COLO668 (cell line): Measurements from ENCODE around the gene ART3.

Experiments used
- DNase-seq: peaks from one replicate; lab custom pipeline; 2025; ENCODE audit not compliant: unreplicated experiment; lab: John Stamatoyannopoulos, UW

Gene ART3

DNA sequence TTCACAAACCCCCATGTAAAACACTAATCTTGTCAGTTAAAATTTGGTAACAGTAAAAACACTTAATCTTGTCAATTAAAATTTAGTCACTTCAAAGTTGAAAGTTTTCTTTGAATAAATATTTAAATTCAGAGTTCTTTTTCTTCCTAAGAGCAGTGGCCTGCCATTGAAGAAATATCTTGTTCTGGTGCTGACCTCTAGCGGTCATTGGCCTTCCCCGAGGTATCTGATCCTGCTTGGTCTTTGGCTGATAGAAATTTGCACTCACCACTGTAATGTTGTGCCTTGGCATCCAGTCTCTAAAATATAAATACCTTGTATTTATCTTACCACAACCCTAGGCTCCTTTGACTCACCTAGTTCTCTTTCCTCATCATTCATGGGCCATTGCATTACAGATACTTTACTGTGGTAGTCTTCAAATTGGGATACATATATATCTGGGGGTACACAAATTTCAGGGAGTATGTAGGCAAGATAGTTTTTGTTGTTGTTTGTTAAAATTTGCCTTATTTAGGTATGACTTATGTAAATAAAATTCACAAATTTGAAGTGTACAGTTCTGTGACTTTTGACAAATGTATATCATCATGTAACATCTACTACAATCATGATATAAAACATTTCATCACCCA is 6.7 kb upstream of the ART3 start:
- peak; percentile 62 for DNase-seq

DNA sequence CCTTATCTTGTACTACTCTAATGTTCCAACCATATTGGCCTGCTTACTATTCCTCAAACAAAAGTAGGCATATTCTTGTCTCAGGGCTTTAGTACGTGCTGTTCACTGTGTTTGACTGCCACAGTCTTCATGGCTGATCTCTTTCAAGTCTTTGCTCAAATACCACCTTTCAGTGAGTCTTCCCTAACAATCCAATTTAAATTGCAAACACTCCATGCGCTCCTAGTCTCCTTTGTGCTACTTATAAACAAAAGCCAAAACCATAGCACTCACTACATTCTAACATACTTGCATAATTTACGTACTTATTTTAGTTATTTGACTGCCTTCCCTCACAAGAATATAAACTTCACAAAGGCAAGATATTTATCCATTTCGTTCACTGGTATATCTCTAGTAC is 1.7 kb upstream of the ART3 start:
- DNase-seq, result no peak

DNA sequence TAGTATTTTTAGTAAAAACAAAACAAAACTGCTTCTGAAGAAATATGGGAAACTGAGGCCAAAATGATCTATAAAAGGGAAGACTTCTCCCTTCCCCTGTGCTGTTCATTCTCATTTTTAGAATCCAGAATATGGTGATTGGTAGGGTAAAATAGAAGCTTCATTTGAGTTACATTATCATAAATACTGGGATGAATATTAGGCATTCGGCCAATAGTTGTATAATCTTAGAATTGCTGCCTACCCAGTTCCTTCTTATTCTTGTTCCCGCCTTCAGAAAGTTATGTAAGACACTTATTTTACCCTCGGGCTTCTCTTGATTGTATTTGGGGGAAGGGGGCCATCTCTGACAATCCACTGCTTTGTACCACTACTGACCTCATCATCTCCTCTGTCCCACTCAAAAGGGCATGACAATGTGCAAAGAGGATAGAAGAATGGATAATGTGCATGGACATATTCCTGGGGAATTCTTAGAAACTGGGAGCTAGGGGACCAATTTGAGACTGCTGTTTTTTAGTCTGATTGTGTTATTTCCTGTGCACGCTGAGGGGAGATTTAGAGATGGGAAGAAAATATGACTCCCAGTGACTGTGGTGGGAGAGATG is 588 bp downstream of the ART3 start:
- no peak for DNase-seq

GRCh38 chr4:76078033-76078613 is 3.6 kb downstream of the ART3 start:
- no peak for DNase-seq

GRCh38 chr4:76083386-76083988 is 9.0 kb downstream of the ART3 start:
- DNase-seq, result no peak

DNA sequence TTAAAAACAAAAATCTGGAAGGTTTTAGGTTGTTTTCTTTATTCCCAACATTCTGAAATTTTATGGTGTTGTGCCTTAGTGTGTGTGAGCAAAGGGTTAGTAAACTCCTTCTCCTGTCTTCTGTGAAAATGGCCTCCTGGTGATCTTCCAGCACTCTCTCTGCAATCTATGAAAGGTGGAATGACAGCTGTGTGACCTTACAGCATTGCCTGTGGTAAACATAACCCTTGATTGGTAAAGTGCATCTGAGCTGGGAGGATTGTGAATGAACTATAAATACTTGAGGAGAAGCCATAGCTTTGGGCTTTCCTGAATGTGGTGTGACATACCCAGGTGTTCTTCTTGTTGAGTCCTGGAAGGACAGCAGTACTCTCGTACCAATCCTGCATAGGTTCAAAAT is 10.0 kb downstream of the ART3 start:
- no peak for DNase-seq

DNA sequence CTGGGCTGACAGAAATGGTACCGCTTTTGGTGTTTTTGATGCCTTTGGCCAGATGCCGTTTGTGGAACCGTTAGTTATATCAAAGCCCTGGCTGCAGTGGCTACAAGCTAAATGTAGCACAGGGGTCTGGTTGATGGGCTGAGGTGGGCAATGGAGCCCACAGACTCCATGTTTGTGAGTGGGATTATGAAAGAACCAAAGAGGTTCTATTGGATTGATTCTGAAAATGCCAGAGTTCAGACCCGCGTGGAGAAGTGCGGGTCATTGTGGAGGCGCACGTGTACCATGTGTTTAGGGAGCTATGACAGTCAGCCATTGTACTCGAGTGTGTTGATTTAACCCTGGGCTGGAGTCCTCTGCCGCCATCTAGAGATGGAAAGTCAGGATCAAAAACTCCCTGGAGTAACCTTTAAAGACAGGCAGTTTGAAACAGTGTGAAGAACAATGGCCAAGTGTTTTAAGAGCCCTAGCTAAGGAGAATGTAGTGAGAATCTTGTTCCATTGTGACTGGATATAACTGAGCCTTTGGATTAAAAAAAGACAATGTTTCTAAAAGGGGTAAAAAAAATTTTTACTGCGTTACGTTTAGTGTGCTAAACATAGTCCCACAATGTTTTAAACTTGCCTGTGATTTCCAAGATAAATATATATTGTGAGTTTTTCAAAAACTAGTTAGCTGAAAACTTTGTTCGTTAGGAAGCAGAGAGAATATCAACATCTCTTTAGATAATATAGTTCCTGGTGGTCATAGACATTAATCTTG is 12.7 kb downstream of the ART3 start:
- peak; percentile 50 for DNase-seq

- no peak for DNase-seq
These were observed 14.2 kb downstream of the ART3 start for GRCh38 chr4:76088719-76089118.

DNA sequence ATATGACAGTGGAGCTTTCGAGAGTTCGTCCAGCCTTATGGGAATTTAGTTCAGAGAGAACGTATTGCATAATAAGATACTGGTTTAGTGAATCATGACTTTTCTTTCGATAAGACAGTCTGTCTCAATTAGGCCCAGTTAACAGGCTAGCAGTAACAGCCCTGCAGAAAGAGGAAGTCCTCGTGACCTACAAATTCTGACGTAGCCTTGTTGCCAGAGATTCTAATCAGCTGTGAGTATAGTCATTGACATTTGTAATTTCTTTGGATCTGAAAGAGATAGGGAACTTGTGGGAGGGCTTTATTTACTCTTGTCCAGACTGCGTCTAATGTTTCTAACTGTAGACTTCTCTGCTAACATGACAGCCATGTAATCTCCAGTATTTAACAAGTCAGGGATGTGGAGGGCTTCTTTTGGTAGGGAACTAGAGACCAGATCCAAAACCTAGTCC is 15.8 kb downstream of the ART3 start:
- no peak for DNase-seq

DNA sequence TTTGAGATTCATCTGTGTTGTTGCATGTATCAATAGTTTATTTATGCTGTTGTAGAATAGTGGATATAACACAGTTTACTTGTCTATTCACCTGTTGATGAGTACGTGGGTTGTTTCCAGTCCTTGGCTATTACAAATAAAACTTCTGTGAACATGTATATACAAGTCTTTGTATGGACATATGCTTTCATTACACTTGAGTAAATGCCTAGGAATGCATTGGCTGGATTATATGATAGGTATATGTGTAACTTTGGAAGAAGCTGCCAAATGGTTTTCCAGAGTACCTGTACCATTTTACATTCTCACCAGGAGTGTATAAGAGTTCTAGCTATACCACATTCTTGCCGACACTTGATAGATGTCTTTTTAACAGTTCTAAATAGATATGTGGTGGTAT is 16.5 kb downstream of the ART3 start:
- no peak for DNase-seq

GRCh38 chr4:76095568-76095967 is 21.1 kb downstream of the ART3 start:
- DNase-seq, result no peak

GRCh38 chr4:76096076-76096475 is 21.6 kb downstream of the ART3 start:
- DNase-seq, result no peak

- no peak for DNase-seq
These were observed 31.1 kb downstream of the ART3 start for GRCh38 chr4:76105652-76106051.

GRCh38 chr4:76106442-76106841 is 31.9 kb downstream of the ART3 start:
- no peak for DNase-seq

GRCh38 chr4:76108467-76109181 is 34.1 kb downstream of the ART3 start:
- DNase-seq, result no peak

DNA sequence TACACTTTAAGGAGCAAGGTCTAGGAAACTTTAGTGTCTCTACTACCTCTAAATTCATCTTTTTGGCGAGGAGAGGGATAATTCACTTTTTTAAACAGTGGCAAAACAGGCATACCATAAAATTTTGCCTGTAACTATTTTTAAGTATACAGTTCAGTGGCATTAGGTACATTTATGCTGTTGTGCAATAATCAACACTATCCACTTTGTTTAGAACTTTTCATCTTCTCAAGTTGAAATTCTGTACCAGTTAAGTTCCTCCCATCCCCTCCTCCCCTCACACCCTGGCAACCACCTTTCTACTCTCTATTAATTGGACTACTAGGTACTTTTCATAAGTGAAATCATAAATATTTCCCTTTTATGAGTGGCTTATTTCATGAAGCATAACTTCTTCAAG is 42.3 kb downstream of the ART3 start:
- DNase-seq, result no peak

DNA sequence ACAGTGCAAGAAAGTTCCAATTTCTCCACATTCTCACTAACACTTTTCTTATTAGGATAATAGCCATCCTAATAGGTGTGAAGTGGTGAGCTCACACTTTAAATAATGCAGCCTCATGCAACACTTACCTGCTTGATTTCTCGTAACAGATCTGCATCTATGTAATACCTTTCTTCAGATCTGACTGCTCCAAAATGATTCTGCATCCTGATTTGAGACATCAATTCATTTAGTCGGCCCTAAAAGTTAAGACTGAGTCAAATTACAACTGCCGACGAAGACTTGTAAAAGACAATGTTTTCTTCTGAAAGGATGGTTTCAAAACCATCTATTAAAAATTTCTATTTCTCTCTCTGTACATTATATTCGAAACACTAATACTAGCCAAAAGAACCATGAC is 43.0 kb downstream of the ART3 start:
- no peak for DNase-seq

DNA sequence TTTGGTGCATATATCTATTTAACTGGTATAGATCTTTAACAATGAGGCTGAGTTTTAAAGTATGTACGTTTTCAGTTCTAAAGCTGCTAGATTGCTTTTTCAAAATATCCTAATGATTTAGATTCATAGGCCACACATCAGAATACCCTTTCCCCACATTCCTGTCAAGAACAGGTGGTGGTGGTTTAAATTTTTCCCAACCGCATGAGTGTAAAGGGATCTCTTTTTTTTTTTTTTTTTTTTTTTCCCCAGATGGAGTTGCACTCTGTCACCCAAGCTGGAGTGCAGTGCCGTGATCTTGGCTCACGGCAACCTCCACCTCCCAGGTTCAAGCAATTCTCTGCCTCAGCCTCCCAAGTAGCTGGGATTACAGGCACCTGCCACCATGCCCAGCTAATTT is 45.7 kb downstream of the ART3 start:
- no peak for DNase-seq

DNA sequence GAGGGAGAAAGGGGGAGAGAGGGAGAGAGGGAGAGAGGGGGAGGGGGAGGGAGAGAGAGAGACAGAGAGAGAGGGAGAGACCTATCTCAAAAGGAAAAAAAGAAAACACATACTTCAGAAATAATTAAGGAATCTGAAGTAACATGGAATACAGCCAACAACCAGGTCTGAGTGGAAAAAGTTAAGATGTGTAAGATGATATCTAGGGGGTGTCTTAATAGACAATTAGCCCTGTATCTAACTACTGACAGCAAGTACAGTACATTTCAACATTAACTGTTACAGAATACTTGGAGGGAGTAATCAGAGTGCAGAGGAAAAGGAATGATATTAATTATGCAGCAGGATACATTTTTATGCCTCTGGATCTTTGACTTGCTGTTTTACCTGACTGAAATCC is 51.3 kb downstream of the ART3 start:
- no peak for DNase-seq

DNA sequence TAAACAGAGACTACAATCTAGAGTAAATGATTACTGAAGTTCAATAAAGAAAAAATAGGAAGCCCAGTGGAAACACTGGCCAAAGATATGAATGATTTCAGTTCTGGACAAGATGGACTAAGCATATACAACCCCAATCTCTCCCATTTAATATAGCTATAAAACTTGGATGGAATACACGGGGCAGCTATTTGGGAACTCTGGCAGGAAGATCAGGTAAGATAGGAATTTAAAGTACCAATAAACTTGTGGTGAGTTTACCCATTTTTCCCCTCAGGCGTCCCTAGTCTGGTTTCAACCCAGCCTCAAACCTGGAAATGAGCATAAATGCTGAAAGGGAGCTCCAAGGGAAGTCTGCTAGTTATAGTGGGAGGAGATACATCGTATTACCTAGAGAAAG is 53.2 kb downstream of the ART3 start:
- DNase-seq, result no peak

- DNase-seq, result no peak
These were observed 66.7 kb downstream of the ART3 start for GRCh38 chr4:76141241-76141640.
